NB4 (cell line): ENCODE results near the gene FAR2.

Experiments
- MYC ChIP-seq: IDR thresholded peaks from 2 replicates; pipeline ENCODE4 v1.6.1; 2011; ENCODE audit warnings: low read depth, low read length
- POLR2A ChIP-seq: IDR thresholded peaks from 2 replicates; pipeline ENCODE4 v1.6.1; 2011; ENCODE audit warnings: mild to moderate bottlenecking; ENCODE audit not compliant: insufficient read length; ENCODE audit errors: extremely low read depth
- TF ChIP-seq, protein P1 (sequence below): IDR thresholded peaks from one replicate; pipeline ENCODE4 v1.5.1; 2012; ENCODE audit warnings: low read depth, low read length
- TF ChIP-seq, protein P2 (sequence below): IDR thresholded peaks from 2 replicates; pipeline ENCODE4 v1.6.1; 2011; ENCODE audit warnings: low read depth, low read length

DNA sequence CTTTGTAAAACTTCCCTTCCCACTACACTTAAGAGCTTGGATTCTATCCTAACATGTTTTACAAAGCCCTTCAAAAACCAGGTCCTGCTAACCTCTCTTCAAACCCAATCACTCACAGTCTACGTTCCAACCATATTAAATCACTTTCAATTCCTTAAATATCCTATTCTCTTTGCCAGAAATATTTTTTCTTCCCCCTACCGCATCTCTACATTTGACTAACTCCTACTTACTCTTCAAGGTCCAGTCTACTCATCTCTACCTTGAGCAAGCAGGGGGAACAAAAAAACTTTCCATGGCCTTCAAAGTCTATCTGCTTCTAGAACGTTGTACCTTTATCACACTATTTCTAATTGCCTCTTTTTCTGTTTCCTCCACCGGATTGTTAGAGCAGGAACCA, 225.8 kb downstream of the FAR2 start:
- TF ChIP-seq POLR2A (no peak), MYC (no peak)
- TF ChIP-seq, protein P1, sequence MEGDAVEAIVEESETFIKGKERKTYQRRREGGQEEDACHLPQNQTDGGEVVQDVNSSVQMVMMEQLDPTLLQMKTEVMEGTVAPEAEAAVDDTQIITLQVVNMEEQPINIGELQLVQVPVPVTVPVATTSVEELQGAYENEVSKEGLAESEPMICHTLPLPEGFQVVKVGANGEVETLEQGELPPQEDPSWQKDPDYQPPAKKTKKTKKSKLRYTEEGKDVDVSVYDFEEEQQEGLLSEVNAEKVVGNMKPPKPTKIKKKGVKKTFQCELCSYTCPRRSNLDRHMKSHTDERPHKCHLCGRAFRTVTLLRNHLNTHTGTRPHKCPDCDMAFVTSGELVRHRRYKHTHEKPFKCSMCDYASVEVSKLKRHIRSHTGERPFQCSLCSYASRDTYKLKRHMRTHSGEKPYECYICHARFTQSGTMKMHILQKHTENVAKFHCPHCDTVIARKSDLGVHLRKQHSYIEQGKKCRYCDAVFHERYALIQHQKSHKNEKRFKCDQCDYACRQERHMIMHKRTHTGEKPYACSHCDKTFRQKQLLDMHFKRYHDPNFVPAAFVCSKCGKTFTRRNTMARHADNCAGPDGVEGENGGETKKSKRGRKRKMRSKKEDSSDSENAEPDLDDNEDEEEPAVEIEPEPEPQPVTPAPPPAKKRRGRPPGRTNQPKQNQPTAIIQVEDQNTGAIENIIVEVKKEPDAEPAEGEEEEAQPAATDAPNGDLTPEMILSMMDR, result no peak
- TF ChIP-seq, protein P2, sequence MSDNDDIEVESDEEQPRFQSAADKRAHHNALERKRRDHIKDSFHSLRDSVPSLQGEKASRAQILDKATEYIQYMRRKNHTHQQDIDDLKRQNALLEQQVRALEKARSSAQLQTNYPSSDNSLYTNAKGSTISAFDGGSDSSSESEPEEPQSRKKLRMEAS, result no peak
